A549 (cell line): ENCODE results near the gene CHORDC1.

ENCODE experiments used
- EP300 ChIP-seq, 2 experiments: fragments of >200 bp; sonication (Bioruptor Twin); formaldehyde crosslinking; IDR thresholded peaks; 2 replicates in 1 of 2; 3 replicates in 1 of 2; pipeline ENCODE4 v1.6.1; 2016 to 2017
- RAD21 ChIP-seq, 2 experiments: fragments of >200 bp in 1 of 2; sonication (Bioruptor Twin) in 1 of 2; formaldehyde crosslinking in 1 of 2; IDR thresholded peaks in 1 of 2; conservative IDR thresholded peaks in 1 of 2; 2 replicates in 1 of 2; 3 replicates in 1 of 2; pipeline ENCODE4 v1.6.1; 2012 to 2018; ENCODE audit warnings: inconsistent platforms in 1 of 2
- TF ChIP-seq, protein P1 (sequence below): IDR thresholded peaks from 2 replicates; pipeline ENCODE4 v1.6.1; 2012; ENCODE audit warnings: low read depth, borderline replicate concordance
- TF ChIP-seq, protein P2 (sequence below): fragments of >200 bp; sonication (Bioruptor Twin); formaldehyde crosslinking; IDR thresholded peaks from 3 replicates; pipeline ENCODE4 v1.5.1; 2016

DNA sequence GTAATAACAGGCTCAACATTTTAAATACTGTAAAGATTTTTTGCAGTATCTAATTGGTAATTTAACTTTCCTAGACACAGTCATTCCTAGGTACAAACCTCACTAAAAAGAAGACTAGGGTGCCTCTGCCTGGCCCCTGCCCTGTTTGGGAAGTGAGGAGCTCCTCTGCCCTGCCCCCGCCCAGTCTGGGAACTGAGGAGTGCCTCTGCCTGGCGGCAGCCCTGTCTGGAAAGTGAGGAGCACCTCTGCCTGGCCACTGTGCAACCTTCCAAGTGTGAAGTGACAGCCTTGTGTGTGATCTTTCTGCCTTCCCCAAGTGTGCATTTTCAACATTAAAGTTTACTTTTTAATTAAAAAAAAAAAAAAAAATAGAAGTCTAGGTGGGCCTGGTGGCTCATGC is 4.2 kb downstream of the CHORDC1 start:
- TF ChIP-seq, protein P1, sequence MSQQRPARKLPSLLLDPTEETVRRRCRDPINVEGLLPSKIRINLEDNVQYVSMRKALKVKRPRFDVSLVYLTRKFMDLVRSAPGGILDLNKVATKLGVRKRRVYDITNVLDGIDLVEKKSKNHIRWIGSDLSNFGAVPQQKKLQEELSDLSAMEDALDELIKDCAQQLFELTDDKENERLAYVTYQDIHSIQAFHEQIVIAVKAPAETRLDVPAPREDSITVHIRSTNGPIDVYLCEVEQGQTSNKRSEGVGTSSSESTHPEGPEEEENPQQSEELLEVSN = no peak
- TF ChIP-seq EP300 (IDR thresholded peaks at IDR 0.05) (no peak), RAD21 (conservative IDR thresholded peaks at IDR 0.05 in 1 of 2, IDR thresholded peaks at IDR 0.05 in 1 of 2) (no peak)
- TF ChIP-seq, protein P2, sequence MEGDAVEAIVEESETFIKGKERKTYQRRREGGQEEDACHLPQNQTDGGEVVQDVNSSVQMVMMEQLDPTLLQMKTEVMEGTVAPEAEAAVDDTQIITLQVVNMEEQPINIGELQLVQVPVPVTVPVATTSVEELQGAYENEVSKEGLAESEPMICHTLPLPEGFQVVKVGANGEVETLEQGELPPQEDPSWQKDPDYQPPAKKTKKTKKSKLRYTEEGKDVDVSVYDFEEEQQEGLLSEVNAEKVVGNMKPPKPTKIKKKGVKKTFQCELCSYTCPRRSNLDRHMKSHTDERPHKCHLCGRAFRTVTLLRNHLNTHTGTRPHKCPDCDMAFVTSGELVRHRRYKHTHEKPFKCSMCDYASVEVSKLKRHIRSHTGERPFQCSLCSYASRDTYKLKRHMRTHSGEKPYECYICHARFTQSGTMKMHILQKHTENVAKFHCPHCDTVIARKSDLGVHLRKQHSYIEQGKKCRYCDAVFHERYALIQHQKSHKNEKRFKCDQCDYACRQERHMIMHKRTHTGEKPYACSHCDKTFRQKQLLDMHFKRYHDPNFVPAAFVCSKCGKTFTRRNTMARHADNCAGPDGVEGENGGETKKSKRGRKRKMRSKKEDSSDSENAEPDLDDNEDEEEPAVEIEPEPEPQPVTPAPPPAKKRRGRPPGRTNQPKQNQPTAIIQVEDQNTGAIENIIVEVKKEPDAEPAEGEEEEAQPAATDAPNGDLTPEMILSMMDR = no peak
